Neuronal stem cell (in vitro differentiated cells): ENCODE measurements around the gene CUX1.
A peak's percentile ranks its signal among the peaks of the same experiment; 100 is the strongest.

Experiments used
- DNase-seq: peaks from one replicate; pipeline ENCODE4 v3.0.0-alpha.2; 2013; ENCODE audit warnings: low spot score
- H2AFZ ChIP-seq: one replicate; pipeline ENCODE4 v1.6.1; 2013; ENCODE audit warnings: mild to moderate bottlenecking, low read length, inconsistent platforms
- H2AK5ac ChIP-seq: 2 replicates; pipeline ENCODE4 v1.6.1; 2013; ENCODE audit warnings: low read depth, mild to moderate bottlenecking, inconsistent platforms, low read length, moderate library complexity, mixed read lengths
- H2BK120ac ChIP-seq: 2 replicates; pipeline ENCODE4 v1.6.1; 2013; ENCODE audit warnings: low read depth, mild to moderate bottlenecking, inconsistent platforms, low read length, moderate library complexity, mixed read lengths
- H2BK12ac ChIP-seq: one replicate; pipeline ENCODE4 v1.6.1; 2013; ENCODE audit warnings: low read length, inconsistent platforms
- H2BK15ac ChIP-seq: 2 replicates; pipeline ENCODE4 v1.6.1; 2013; ENCODE audit warnings: mild to moderate bottlenecking, low read length, inconsistent platforms, mixed read lengths
- H2BK5ac ChIP-seq: one replicate; pipeline ENCODE4 v1.6.1; 2013; ENCODE audit warnings: inconsistent platforms, mild to moderate bottlenecking, low read length, moderate library complexity
- H3K14ac ChIP-seq: one replicate; pipeline ENCODE4 v1.6.1; 2013; ENCODE audit warnings: low read length, inconsistent platforms
- H3K18ac ChIP-seq: 2 replicates; pipeline ENCODE4 v1.6.1; 2013; ENCODE audit warnings: low read length, inconsistent platforms
- H3K23ac ChIP-seq: 2 replicates; pipeline ENCODE4 v1.6.1; 2013; ENCODE audit warnings: low read depth, mild to moderate bottlenecking, mixed read lengths, low read length, inconsistent platforms; ENCODE audit not compliant: poor library complexity
- H3K27ac ChIP-seq: replicated peaks from 3 replicates; pipeline ENCODE4 v1.5.1; 2013; ENCODE audit warnings: low read length, inconsistent platforms
- H3K27me3 ChIP-seq, 3 experiments: 2 replicates each; pipeline ENCODE4 v1.6.1; 2013; ENCODE audit warnings: low read length in 3 of 3, mild to moderate bottlenecking in 2 of 3, inconsistent platforms in 1 of 3, low read depth in 1 of 3, mixed read lengths in 1 of 3, moderate library complexity in 1 of 3; ENCODE audit not compliant: control insufficient read depth in 3 of 3, insufficient read depth in 3 of 3
- H3K36me3 ChIP-seq, 2 donors: replicated peaks in 1 of 2; 2 replicates each; pipeline ENCODE4 v1.6.1; 2013; ENCODE audit warnings: low read length in 2 of 2; ENCODE audit not compliant: control insufficient read depth in 2 of 2, insufficient read depth in 2 of 2
- H3K4ac ChIP-seq: 2 replicates; pipeline ENCODE4 v1.6.1; 2013; ENCODE audit warnings: inconsistent platforms, mild to moderate bottlenecking, low read length, moderate library complexity
- H3K4me1 ChIP-seq, 2 donors: 1 replicate in 1 of 2; 2 replicates in 1 of 2; pipeline ENCODE4 v1.6.1; 2013; ENCODE audit warnings: low read length in 2 of 2, low read depth in 1 of 2; ENCODE audit not compliant: control insufficient read depth in 2 of 2, insufficient read depth in 1 of 2
- H3K4me2 ChIP-seq: one replicate; pipeline ENCODE4 v1.6.1; 2013; ENCODE audit warnings: mild to moderate bottlenecking, low read length, inconsistent platforms; ENCODE audit not compliant: insufficient read depth, poor library complexity, severe bottlenecking
- H3K4me3 ChIP-seq, 2 donors: 2 replicates each; pipeline ENCODE4 v1.5.1; 2013; ENCODE audit warnings: low read length in 2 of 2, mild to moderate bottlenecking in 2 of 2, inconsistent platforms in 1 of 2, moderate library complexity in 1 of 2
- H3K79me1 ChIP-seq: one replicate; pipeline ENCODE4 v1.6.1; 2013; ENCODE audit warnings: low read depth, mild to moderate bottlenecking, inconsistent platforms, low read length, moderate library complexity
- H3K9ac ChIP-seq: one replicate; pipeline ENCODE4 v1.6.1; 2013; ENCODE audit warnings: mild to moderate bottlenecking, low read depth, low read length, inconsistent platforms; ENCODE audit not compliant: poor library complexity
- H3K9me3 ChIP-seq, 2 donors: replicated peaks in 1 of 2; 2 replicates each; pipeline versions ENCODE3 to v1.6.1; 2013; ENCODE audit warnings: low read length in 2 of 2, mild to moderate bottlenecking in 2 of 2, inconsistent platforms in 1 of 2, low read depth in 1 of 2, mixed read lengths in 1 of 2, moderate library complexity in 1 of 2; ENCODE audit not compliant: control insufficient read depth in 2 of 2, insufficient read depth in 1 of 2
- H4K8ac ChIP-seq: one replicate; pipeline ENCODE4 v1.6.1; 2013; ENCODE audit warnings: low read depth, mild to moderate bottlenecking, inconsistent platforms, low read length, moderate library complexity
- H4K91ac ChIP-seq: one replicate; pipeline ENCODE4 v1.6.1; 2013; ENCODE audit warnings: low read length, low read depth, mild to moderate bottlenecking, inconsistent platforms; ENCODE audit not compliant: poor library complexity
- WGBS, 2 donors: extraction: QIAGEN DNeasy Blood & Tissue Kit; methylation state at CpG; one replicate each; pipeline ENCODE4 v1.1.7; 2013; ENCODE audit warnings: missing lambda C conversion rate in 2 of 2, mixed read lengths in 1 of 2; ENCODE audit not compliant: insufficient read length in 2 of 2, insufficient replicate concordance in 1 of 2; ENCODE audit errors: extremely low coverage in 2 of 2; 5-methylcytosine and 5-hydroxymethylcytosine counted together

The CUX1 gene

GRCh38 chr7:101814991-101815825 is 2.2 kb upstream of the CUX1 start:
- peak overlapping the region; percentile 91 for H3K27ac ChIP-seq
- DNase-seq, result no peak
- H3K9me3 ChIP-seq, result no peaks in the 10 kb centered on the region

GRCh38 chr7:101815826-101816594 is 1.4 kb upstream of the CUX1 start:
- no CpG with 5 or more reads among the region's 113 CpGs for WGBS, 2 donors
- peak overlapping the region; percentile 68 to 95 for H3K4me3 ChIP-seq
- H2BK15ac ChIP-seq, result no peak overlapping the region
- H3K4me1 ChIP-seq, result peaks cover 13 to 14% of the 10 kb centered on the region in 2 donors
- H3K27ac ChIP-seq, result peak overlapping the region; percentile 91
- no peak overlapping the region for H4K91ac ChIP-seq
- no peak overlapping the region for H2BK12ac ChIP-seq
- H2BK120ac ChIP-seq, result no peak overlapping the region
- H3K14ac ChIP-seq, result no peak overlapping the region
- H3K4me2 ChIP-seq, result no peak overlapping the region
- no peak overlapping the region for H3K23ac ChIP-seq
- DNase-seq, result peak; percentile 80
- peak overlapping the region; percentile 60 for H3K9ac ChIP-seq
- peak overlapping the region; percentile 85 for H3K18ac ChIP-seq
- peak overlapping the region; percentile 84 for H2AFZ ChIP-seq
- H3K36me3 ChIP-seq, result peaks cover 0 to 7% of the 10 kb centered on the region in 2 donors
- no peaks in the 10 kb centered on the region for H3K9me3 ChIP-seq
- H3K4ac ChIP-seq, result no peak overlapping the region
- H4K8ac ChIP-seq, result no peak overlapping the region
- peaks cover 7 to 38% (median 18%) of the 10 kb centered on the region in 3 experiments for H3K27me3 ChIP-seq
- H3K79me1 ChIP-seq, result peaks cover 5% of the 10 kb centered on the region
- H2BK5ac ChIP-seq, result no peak overlapping the region
- no peak overlapping the region for H2AK5ac ChIP-seq

More at GRCh38 chr7:101814991-101815825, 2.2 kb upstream of the CUX1 start:
- Histone ChIP-seq H2BK15ac (peak overlapping the region; percentile 99), H2BK12ac (peak overlapping the region; percentile 98), H3K4ac (no peak overlapping the region), H3K23ac (peak overlapping the region; percentile 96), H2AK5ac (peak overlapping the region; percentile 97), H3K4me3 (peak overlapping the region; percentile 68 to 86), H3K4me2 (peak overlapping the region; percentile 93), H3K79me1 (peaks cover 5% of the 10 kb centered on the region), H2BK5ac (no peak overlapping the region), H3K4me1 (peaks cover 11 to 13% of the 10 kb centered on the region in 2 donors), H3K14ac (peak overlapping the region; percentile 87), H3K9ac (peak overlapping the region; percentile 85), H3K27me3 (peaks cover 7 to 39% (median 18%) of the 10 kb centered on the region in 3 experiments), H4K8ac (no peak overlapping the region), H3K18ac (peak overlapping the region; percentile 97), H2AFZ (peak overlapping the region; percentile 93), H3K36me3 (peaks cover 0 to 4% of the 10 kb centered on the region in 2 donors), H4K91ac (no peak overlapping the region), H2BK120ac (peak overlapping the region; percentile 92)
- WGBS, 2 donors, result no CpG with 5 or more reads among the region's 89 CpGs

- Histone ChIP-seq H2BK120ac (no peak overlapping the region), H3K14ac (peak overlapping the region; percentile 56), H3K18ac (peak overlapping the region; percentile 96), H3K27ac (no peak overlapping the region), H3K27me3 (peaks cover 7 to 30% (median 18%) of the 10 kb centered on the region in 3 experiments), H2BK15ac (no peak overlapping the region), H2AK5ac (peak overlapping the region; percentile 84), H3K4me3 (peak overlapping the region; percentile 68 to 95), H4K8ac (no peak overlapping the region), H3K4ac (no peak overlapping the region), H3K4me2 (peak overlapping the region; percentile 93), H4K91ac (no peak overlapping the region), H3K9me3 (no peaks in the 10 kb centered on the region), H2BK12ac (no peak overlapping the region), H3K23ac (no peak overlapping the region), H3K36me3 (peaks cover 0 to 7% of the 10 kb centered on the region in 2 donors), H3K4me1 (peaks cover 13 to 14% of the 10 kb centered on the region in 2 donors), H2BK5ac (peak overlapping the region; percentile 90), H2AFZ (peak overlapping the region; percentile 75), H3K79me1 (peaks cover 5% of the 10 kb centered on the region), H3K9ac (peak overlapping the region; percentile 94)
- no peak for DNase-seq
- WGBS, 2 donors, result no CpG with 5 or more reads among the region's 130 CpGs
These were observed 593 bp upstream of the CUX1 start for GRCh38 chr7:101816595-101817470.
